MCF 10A (cell line): ENCODE results near the gene TMEM175. TPM values are rescaled to one million over a fixed set of nuclear protein-coding genes. Genes with fewer than 3 reads are reported as not detected.

Experiments used
- BruUV-seq: library from RNA; stranded (reverse); fragments of 400-500 nt; replicated peaks from 2 replicates; lab custom pipeline; 2021; lab: Mats Ljungman, UMichigan
- CTCF ChIA-PET: fragments of 300-600 bp; sonication (Branson Sonifier 250); formaldehyde crosslinking; extraction: SDS; loops from one replicate; lab custom pipeline; 2021; ENCODE audit warnings: antibody characterized with exemption, inconsistent platforms; lab: Yijun Ruan, JAX
- POLR2A ChIA-PET: fragments of 300-600, 350-650 bp; sonication (Branson Sonifier 250); formaldehyde crosslinking; extraction: SDS; loops from one replicate; lab custom pipeline; 2020; ENCODE audit warnings: antibody characterized with exemption, inconsistent platforms; lab: Yijun Ruan, JAX
- DNase-seq: peaks from one replicate; pipeline ENCODE4 v3.0.0-alpha.2; 2018; ENCODE audit not compliant: unreplicated experiment
- H3K27ac Mint-ChIP-seq: one replicate; pipeline ENCODE4 v1.8.0; 2022; ENCODE audit warnings: mild to moderate bottlenecking, low read depth, mixed read lengths; ENCODE audit not compliant: unreplicated experiment
- H3K27me3 Mint-ChIP-seq: one replicate; pipeline ENCODE4 v1.8.0; 2022; ENCODE audit warnings: mixed read lengths; ENCODE audit not compliant: insufficient read depth, unreplicated experiment
- H3K36me3 Mint-ChIP-seq: one replicate; pipeline ENCODE4 v1.8.0; 2022; ENCODE audit warnings: mild to moderate bottlenecking, moderate library complexity, mixed read lengths; ENCODE audit not compliant: insufficient read depth, unreplicated experiment
- H3K4me1 Mint-ChIP-seq: one replicate; pipeline ENCODE4 v1.8.0; 2022; ENCODE audit warnings: mixed read lengths; ENCODE audit not compliant: insufficient read depth, unreplicated experiment
- H3K4me3 Mint-ChIP-seq: one replicate; pipeline ENCODE4 v1.8.0; 2022; ENCODE audit warnings: mild to moderate bottlenecking, moderate library complexity, mixed read lengths; ENCODE audit not compliant: unreplicated experiment
- H3K9me3 Mint-ChIP-seq: one replicate; pipeline ENCODE4 v1.8.0; 2022; ENCODE audit warnings: mixed read lengths; ENCODE audit not compliant: unreplicated experiment
- CTCF ChIP-seq: fragments of 200-600 bp; IDR thresholded peaks from one replicate; pipeline ENCODE4 v1.8.0; 2022; ENCODE audit warnings: antibody characterized with exemption, mild to moderate bottlenecking; ENCODE audit not compliant: unreplicated experiment
- intact Hi-C: fragments of 100-400 bp; cut with micrococcal nuclease; formaldehyde crosslinking; loops from 2 replicates; pipeline ENCODE4 v1.14.1; 2022
- total RNA-seq: library from RNA; stranded (reverse); gene quantifications from 2 replicates; pipeline ENCODE4 v1.2.3, GENCODE V29; 2022

Gene TMEM175
- total RNA-seq, 1 experiment from 2014 or later: 28.9 TPM

- Mint-ChIP-seq H3K27me3 (no peaks in the 10 kb centered on the region), H3K27ac (no peak overlapping the region), H3K4me1 (no peaks in the 10 kb centered on the region), H3K9me3 (no peaks in the 10 kb centered on the region), H3K36me3 (peaks cover 17% of the 10 kb centered on the region), H3K4me3 (no peak overlapping the region)
- intact Hi-C loops: no loop called here
- no TSS peak for BruUV-seq
- POLR2A ChIA-PET: no interaction called here
- no peak for DNase-seq
- no peak for TF ChIP-seq CTCF
- CTCF ChIA-PET: no interaction called here
Measured at GRCh38 chr4:957231-957580, 24.9 kb downstream of the TMEM175 start.

DNA sequence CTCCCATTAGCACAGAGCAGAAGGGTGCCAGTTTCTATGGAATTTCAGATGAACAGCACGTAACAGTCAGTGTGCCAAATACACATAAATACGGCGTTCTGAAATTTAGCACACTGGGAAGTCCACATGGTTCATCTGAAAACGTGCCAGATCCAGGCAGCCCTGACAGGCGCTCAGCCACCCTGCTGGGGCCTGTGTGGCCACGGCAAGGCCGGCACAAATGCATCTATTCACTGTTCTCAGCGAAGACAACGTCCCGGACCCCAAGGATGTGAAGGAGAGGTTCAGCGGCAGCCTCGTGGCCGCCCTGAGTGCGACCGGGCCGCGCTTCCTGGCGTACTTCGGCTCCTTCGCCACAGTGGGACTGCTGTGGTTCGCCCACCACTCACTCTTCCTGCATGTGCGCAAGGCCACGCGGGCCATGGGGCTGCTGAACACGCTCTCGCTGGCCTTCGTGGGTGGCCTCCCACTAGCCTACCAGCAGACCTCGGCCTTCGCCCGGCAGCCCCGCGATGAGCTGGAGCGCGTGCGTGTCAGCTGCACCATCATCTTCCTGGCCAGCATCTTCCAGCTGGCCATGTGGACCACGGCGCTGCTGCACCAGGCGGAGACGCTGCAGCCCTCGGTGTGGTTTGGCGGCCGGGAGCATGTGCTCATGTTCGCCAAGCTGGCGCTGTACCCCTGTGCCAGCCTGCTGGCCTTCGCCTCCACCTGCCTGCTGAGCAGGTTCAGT is 25.5 kb downstream of the TMEM175 start:
- no peak for TF ChIP-seq CTCF
- no peak overlapping the region for H3K4me3 Mint-ChIP-seq
- no peaks in the 10 kb centered on the region for H3K4me1 Mint-ChIP-seq
- DNase-seq: no peak
- no TSS peak for BruUV-seq
- H3K36me3 Mint-ChIP-seq: peaks cover 20% of the 10 kb centered on the region
- no peaks in the 10 kb centered on the region for H3K27me3 Mint-ChIP-seq
- POLR2A ChIA-PET: no interaction called here
- intact Hi-C loops: no loop called here
- no peaks in the 10 kb centered on the region for H3K9me3 Mint-ChIP-seq
- CTCF ChIA-PET: no interaction called here
- no peak overlapping the region for H3K27ac Mint-ChIP-seq

DNA sequence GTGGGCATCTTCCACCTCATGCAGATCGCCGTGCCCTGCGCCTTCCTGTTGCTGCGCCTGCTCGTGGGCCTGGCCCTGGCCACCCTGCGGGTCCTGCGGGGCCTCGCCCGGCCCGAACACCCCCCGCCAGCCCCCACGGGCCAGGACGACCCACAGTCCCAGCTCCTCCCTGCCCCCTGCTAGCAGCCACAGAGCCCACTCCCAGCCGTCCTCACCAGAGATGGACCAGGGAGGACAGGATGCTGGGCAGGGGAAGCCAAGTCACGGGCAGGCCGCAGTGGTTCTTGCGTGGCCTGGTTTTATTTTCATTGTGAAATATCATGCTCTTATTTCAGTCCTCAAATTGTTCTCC is 26.0 kb downstream of the TMEM175 start:
- Mint-ChIP-seq H3K4me3 (no peak overlapping the region), H3K9me3 (no peaks in the 10 kb centered on the region), H3K27ac (no peak overlapping the region), H3K4me1 (no peaks in the 10 kb centered on the region), H3K36me3 (peaks cover 20% of the 10 kb centered on the region), H3K27me3 (no peaks in the 10 kb centered on the region)
- POLR2A ChIA-PET: no interaction called here
- CTCF ChIA-PET: no interaction called here
- no TSS peak for BruUV-seq
- intact Hi-C loops: no loop called here
- no peak for DNase-seq
- no peak for TF ChIP-seq CTCF

- Mint-ChIP-seq H3K36me3 (peaks cover 20% of the 10 kb centered on the region), H3K4me1 (no peaks in the 10 kb centered on the region), H3K9me3 (no peaks in the 10 kb centered on the region), H3K27ac (no peak overlapping the region), H3K27me3 (no peaks in the 10 kb centered on the region), H3K4me3 (no peak overlapping the region)
- CTCF ChIA-PET: no interaction called here
- TF ChIP-seq CTCF: no peak
- intact Hi-C loops: no loop called here
- no TSS peak for BruUV-seq
- POLR2A ChIA-PET: interaction anchor here (0.5 kb wide), 1 partner anchor 181 kb away, joined by 3 read pairs; no protein-coding TSS in a partner anchor
- DNase-seq: no peak
Measured at GRCh38 chr4:958696-959337, 26.6 kb downstream of the TMEM175 start.
